HFF-Myc (cell line): ENCODE results near the gene GMPPB.
A peak's percentile ranks its signal among the peaks of the same experiment; 100 is the strongest.

Source experiments
- DNase-seq: peaks from one replicate; pipeline ENCODE4 v3.0.0-alpha.2; 2011; ENCODE audit warnings: low read depth; ENCODE audit errors: extremely low read depth
- H3K4me3 ChIP-seq: replicated peaks from 2 replicates; pipeline ENCODE4 v1.5.1; 2011; ENCODE audit warnings: low read depth, mild to moderate bottlenecking, control low read depth, low read length
- TF ChIP-seq, protein P1 (sequence below): IDR thresholded peaks from 2 replicates; pipeline ENCODE4 v1.5.1; 2012; ENCODE audit warnings: mild to moderate bottlenecking, low read depth, low read length, control low read depth; ENCODE audit errors: missing control alignments

Gene GMPPB

DNA sequence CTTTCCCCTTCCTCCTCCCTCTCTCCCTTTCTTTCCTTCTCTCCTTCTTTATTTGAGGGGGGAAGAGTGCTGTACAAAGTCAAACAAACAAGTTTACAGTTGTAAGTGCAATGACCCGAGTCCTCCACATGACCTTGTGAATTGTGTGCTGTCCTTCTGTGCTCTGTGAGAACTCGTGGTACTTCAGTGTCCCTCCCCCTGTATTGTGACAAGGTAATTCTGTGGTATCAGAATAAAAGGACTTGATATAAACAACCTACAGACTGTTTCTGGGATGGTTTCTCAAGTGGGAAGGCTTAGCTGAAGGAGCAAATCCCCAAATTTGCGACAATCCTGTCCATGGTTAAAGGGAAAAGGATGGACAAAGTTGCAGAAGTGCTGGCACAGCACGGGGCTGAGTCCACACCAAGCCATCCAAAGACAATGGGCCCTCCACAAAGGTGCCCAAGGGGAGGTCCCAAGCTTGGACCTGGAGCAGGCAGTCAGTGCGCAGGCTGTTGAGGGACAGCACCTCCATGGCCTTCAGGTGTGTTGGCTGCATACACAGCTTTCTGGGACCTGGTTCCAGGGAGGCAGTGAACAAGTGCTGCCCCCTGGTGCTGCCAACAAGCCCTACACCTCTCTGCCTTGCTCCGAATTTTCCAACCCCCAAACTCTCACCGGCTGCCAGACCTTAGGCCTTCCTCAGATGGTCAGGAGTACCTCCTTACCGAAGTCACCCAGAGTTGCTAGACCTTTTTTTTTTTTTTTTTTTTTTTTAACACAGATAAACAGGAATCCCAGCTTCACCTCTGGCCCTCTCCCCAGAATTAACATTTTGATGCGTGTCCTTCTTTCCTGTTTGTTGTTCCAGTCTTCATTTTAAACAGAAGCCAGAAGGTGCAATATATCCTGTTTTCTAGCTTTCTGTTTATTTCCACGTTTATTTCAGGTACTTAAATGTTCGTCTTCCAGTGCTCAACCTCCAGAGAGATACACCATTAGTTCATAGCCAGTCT is 52.2 kb downstream of the GMPPB start:
- no peak overlapping the region for H3K4me3 ChIP-seq
- peak; percentile 32 for DNase-seq
- TF ChIP-seq, protein P1, sequence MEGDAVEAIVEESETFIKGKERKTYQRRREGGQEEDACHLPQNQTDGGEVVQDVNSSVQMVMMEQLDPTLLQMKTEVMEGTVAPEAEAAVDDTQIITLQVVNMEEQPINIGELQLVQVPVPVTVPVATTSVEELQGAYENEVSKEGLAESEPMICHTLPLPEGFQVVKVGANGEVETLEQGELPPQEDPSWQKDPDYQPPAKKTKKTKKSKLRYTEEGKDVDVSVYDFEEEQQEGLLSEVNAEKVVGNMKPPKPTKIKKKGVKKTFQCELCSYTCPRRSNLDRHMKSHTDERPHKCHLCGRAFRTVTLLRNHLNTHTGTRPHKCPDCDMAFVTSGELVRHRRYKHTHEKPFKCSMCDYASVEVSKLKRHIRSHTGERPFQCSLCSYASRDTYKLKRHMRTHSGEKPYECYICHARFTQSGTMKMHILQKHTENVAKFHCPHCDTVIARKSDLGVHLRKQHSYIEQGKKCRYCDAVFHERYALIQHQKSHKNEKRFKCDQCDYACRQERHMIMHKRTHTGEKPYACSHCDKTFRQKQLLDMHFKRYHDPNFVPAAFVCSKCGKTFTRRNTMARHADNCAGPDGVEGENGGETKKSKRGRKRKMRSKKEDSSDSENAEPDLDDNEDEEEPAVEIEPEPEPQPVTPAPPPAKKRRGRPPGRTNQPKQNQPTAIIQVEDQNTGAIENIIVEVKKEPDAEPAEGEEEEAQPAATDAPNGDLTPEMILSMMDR = peak; percentile 88

DNA sequence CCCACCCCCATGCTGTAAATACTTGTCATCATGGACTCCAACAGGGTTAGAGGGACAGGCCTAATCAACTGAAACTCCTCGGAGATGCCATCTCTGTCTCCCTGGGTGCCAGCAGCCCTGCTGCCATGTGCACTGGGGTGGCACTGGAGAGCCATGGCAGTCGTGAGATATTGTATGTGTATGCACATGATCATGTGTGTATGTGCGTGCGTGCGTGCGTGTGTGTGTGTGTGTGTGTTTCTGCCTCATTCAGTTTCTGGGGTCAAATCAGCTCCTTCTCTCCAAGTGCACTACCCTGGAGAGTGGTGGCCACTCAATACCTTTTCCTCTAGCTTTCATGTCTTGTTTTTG is 52.8 kb downstream of the GMPPB start:
- TF ChIP-seq, protein P1 = no peak
- no peak overlapping the region for H3K4me3 ChIP-seq
- DNase-seq = no peak
